ENCODE measurements around the gene SEMA4C. TPM values are rescaled to one million over a fixed set of nuclear protein-coding genes. Genes with fewer than 3 reads are reported as not detected.

SEMA4C gene
- total RNA-seq, 2 experiments from 2014 or later, result 0.06 to 0.19 TPM

DNA sequence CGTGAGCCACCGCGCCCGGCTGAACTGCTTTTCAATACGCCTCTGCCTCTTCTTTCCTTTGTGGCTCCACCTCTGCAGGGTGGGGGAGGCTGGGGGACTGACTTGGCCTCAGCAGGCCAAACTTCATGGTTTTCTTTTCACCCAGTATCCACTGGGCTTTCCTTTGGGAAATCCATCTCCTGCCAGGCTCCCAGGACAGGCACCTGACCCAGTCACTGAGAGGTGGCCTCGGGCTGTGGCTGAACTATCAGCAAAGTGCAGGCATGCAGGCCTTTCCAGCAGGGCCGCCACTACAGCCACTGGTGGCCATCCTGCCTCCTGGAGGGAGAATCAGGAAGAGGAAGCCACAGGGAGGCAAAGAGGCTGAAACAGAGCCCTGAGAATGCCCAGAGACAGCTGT lies 33.4 kb upstream of the SEMA4C start:
- Histone ChIP-seq H3K79me2 (ENCODE audit: insufficient read depth, low read depth, low read length) (no peaks in the 10 kb centered on the region), H3K4me1 (ENCODE audit: insufficient read depth, low read length, poor library complexity, severe bottlenecking) (no peaks in the 10 kb centered on the region), H3K9me2 (ENCODE audit: insufficient read depth, low read length) (no peaks in the 10 kb centered on the region), H3K36me3 (ENCODE audit: insufficient read depth, low read length) (no peaks in the 10 kb centered on the region), H4K20me1 (ENCODE audit: insufficient read depth, low read length) (no peaks in the 10 kb centered on the region), H3K27ac (ENCODE audit: low read depth, low read length, poor library complexity, severe bottlenecking) (no peak overlapping the region), H3K9me3 (ENCODE audit: low read length) (no peaks in the 10 kb centered on the region), H3K4me2 (ENCODE audit: low read length) (no peak overlapping the region), H2AFZ (ENCODE audit: low read length) (no peak overlapping the region), H3K4me3 (ENCODE audit: low read depth, low read length, poor library complexity, severe bottlenecking) (no peak overlapping the region)
- DNase-seq (ENCODE audit: low spot score), result no peak
- ChIA-PET POLR2A (interaction anchor here (0.9 kb wide), 1 partner anchor 33 kb away, joined by 3 read pairs; no protein-coding TSS in a partner anchor), CTCF (ENCODE audit: unreplicated experiment) (no interaction called here)
- intact Hi-C loops (cut with micrococcal nuclease; ENCODE audit: unreplicated experiment), result no loop called here
- no TSS peak for BruUV-seq (replicated peaks)
- TF ChIP-seq EZH2phosphoT487 (IDR thresholded peaks at IDR 0.05; ENCODE audit: borderline replicate concordance, low read depth, low read length), result no peak

DNA sequence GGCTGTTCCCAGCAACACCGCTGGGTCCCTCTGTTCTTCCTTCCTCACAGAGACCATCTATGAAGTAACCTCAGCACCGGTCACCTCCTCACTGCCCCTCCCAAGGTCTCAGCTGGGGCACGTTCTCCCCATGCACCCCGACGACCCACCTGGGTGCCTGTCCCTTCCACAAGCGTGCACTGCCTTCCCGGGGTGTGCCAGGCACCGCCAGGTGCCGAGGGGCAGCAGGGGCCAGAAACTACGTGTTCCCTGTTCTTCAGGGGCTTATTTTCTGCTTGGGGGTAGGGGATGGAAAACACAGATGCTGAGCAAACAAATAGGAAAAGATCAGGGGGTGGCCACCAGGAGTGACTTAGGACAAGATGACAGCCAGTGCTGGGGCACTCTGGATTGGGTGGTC lies 30.4 kb upstream of the SEMA4C start:
- ChIA-PET POLR2A (interaction anchor here (0.7 kb wide), 2 partner anchors 19 to 1667 kb away, joined by 3 to 5 read pairs; no protein-coding TSS in a partner anchor), CTCF (ENCODE audit: unreplicated experiment) (no interaction called here)
- Histone ChIP-seq H4K20me1 (ENCODE audit: insufficient read depth, low read length) (no peaks in the 10 kb centered on the region), H2AFZ (ENCODE audit: low read length) (no peak overlapping the region), H3K79me2 (ENCODE audit: insufficient read depth, low read depth, low read length) (no peaks in the 10 kb centered on the region), H3K27ac (ENCODE audit: low read depth, low read length, poor library complexity, severe bottlenecking) (no peak overlapping the region), H3K4me2 (ENCODE audit: low read length) (no peak overlapping the region), H3K9me3 (ENCODE audit: low read length) (no peaks in the 10 kb centered on the region), H3K36me3 (ENCODE audit: insufficient read depth, low read length) (no peaks in the 10 kb centered on the region), H3K4me3 (ENCODE audit: low read depth, low read length, poor library complexity, severe bottlenecking) (no peak overlapping the region), H3K4me1 (ENCODE audit: insufficient read depth, low read length, poor library complexity, severe bottlenecking) (peaks cover 16% of the 10 kb centered on the region), H3K9me2 (ENCODE audit: insufficient read depth, low read length) (no peaks in the 10 kb centered on the region)
- intact Hi-C loops (cut with micrococcal nuclease; ENCODE audit: unreplicated experiment), result no loop called here
- no peak for DNase-seq (ENCODE audit: low spot score)
- no TSS peak for BruUV-seq (replicated peaks)
- no peak for TF ChIP-seq EZH2phosphoT487 (IDR thresholded peaks at IDR 0.05; ENCODE audit: borderline replicate concordance, low read depth, low read length)
- TF ChIP-seq, protein P1, sequence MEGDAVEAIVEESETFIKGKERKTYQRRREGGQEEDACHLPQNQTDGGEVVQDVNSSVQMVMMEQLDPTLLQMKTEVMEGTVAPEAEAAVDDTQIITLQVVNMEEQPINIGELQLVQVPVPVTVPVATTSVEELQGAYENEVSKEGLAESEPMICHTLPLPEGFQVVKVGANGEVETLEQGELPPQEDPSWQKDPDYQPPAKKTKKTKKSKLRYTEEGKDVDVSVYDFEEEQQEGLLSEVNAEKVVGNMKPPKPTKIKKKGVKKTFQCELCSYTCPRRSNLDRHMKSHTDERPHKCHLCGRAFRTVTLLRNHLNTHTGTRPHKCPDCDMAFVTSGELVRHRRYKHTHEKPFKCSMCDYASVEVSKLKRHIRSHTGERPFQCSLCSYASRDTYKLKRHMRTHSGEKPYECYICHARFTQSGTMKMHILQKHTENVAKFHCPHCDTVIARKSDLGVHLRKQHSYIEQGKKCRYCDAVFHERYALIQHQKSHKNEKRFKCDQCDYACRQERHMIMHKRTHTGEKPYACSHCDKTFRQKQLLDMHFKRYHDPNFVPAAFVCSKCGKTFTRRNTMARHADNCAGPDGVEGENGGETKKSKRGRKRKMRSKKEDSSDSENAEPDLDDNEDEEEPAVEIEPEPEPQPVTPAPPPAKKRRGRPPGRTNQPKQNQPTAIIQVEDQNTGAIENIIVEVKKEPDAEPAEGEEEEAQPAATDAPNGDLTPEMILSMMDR (conservative IDR thresholded peaks at IDR 0.05; ENCODE audit: low read length), result no peak

DNA sequence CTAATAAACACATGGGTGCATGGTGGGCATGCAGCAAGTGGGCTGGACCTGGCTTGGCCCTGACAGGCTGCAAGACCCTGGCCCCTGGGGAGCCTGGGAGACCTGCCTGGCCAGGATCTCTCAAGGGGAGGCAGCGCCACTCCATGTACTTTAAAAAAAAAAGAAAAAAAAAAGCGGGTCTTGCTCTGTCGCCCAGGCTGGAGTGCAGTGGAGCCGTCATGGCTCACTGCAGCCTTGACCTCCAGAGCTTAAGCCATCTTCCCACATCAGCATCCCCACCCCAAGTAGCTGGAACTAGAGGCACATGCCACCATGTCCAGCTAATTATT lies 29.5 kb upstream of the SEMA4C start:
- H3K79me2 ChIP-seq (ENCODE audit: insufficient read depth, low read depth, low read length), result no peaks in the 10 kb centered on the region
- H3K4me2 ChIP-seq (ENCODE audit: low read length), result no peak overlapping the region
- H2AFZ ChIP-seq (ENCODE audit: low read length), result no peak overlapping the region
- TF ChIP-seq EZH2phosphoT487 (IDR thresholded peaks at IDR 0.05; ENCODE audit: borderline replicate concordance, low read depth, low read length), result no peak
- TF ChIP-seq, protein P1 (conservative IDR thresholded peaks at IDR 0.05; ENCODE audit: low read length), result no peak
- no peak for DNase-seq (ENCODE audit: low spot score)
- H3K9me2 ChIP-seq (ENCODE audit: insufficient read depth, low read length), result no peaks in the 10 kb centered on the region
- POLR2A ChIA-PET, result interaction anchor here (0.5 to 0.7 kb wide), 2 partner anchors 57 to 109 kb away, joined by 3 read pairs; no protein-coding TSS in a partner anchor
- no peaks in the 10 kb centered on the region for H3K36me3 ChIP-seq (ENCODE audit: insufficient read depth, low read length)
- intact Hi-C loops (cut with micrococcal nuclease; ENCODE audit: unreplicated experiment), result no loop called here
- peaks cover 18% of the 10 kb centered on the region for H3K4me1 ChIP-seq (ENCODE audit: insufficient read depth, low read length, poor library complexity, severe bottlenecking)
- BruUV-seq (replicated peaks), result no TSS peak
- no peaks in the 10 kb centered on the region for H3K9me3 ChIP-seq (ENCODE audit: low read length)
- no peak overlapping the region for H3K4me3 ChIP-seq (ENCODE audit: low read depth, low read length, poor library complexity, severe bottlenecking)
- CTCF ChIA-PET (ENCODE audit: unreplicated experiment), result no interaction called here
- no peaks in the 10 kb centered on the region for H4K20me1 ChIP-seq (ENCODE audit: insufficient read depth, low read length)
- H3K27ac ChIP-seq (ENCODE audit: low read depth, low read length, poor library complexity, severe bottlenecking), result no peak overlapping the region
